H9 (cell line): ENCODE measurements around the gene POLR2A. TPM values are rescaled to one million over a fixed set of nuclear protein-coding genes. Genes with fewer than 3 reads are reported as not detected.

Experiments used
- DNase-seq: peaks from one replicate; pipeline ENCODE4 v3.0.0-alpha.2; 2017
- H2AFZ ChIP-seq: one replicate; pipeline ENCODE4 v1.6.1; 2013; ENCODE audit warnings: mild to moderate bottlenecking, low read length, control low read depth, moderate library complexity
- H2AK5ac ChIP-seq: 2 replicates; pipeline ENCODE4 v1.6.1; 2013; ENCODE audit warnings: low read length, control low read depth, mixed read lengths; ENCODE audit not compliant: insufficient read length
- H2BK120ac ChIP-seq: one replicate; pipeline ENCODE4 v1.6.1; 2013; ENCODE audit warnings: low read depth, mild to moderate bottlenecking, low read length, control low read depth, inconsistent platforms; ENCODE audit not compliant: poor library complexity, severe bottlenecking
- H2BK12ac ChIP-seq: 2 replicates; pipeline ENCODE4 v1.6.1; 2013; ENCODE audit warnings: low read length, control low read depth, mixed read lengths, low read depth; ENCODE audit not compliant: insufficient read length
- H2BK15ac ChIP-seq: 2 replicates; pipeline ENCODE4 v1.6.1; 2013; ENCODE audit warnings: low read depth, low read length, control low read depth
- H2BK20ac ChIP-seq: one replicate; pipeline ENCODE4 v1.6.1; 2013; ENCODE audit warnings: low read depth, mild to moderate bottlenecking, low read length, control low read depth, inconsistent platforms; ENCODE audit not compliant: poor library complexity, severe bottlenecking
- H2BK5ac ChIP-seq: 2 replicates; pipeline ENCODE4 v1.6.1; 2013; ENCODE audit warnings: low read length, control low read depth, mixed read lengths; ENCODE audit not compliant: insufficient read length
- H3K14ac ChIP-seq: 2 replicates; pipeline ENCODE4 v1.6.1; 2013; ENCODE audit warnings: low read length, control low read depth; ENCODE audit not compliant: insufficient read depth
- H3K18ac ChIP-seq: 2 replicates; pipeline ENCODE4 v1.6.1; 2013; ENCODE audit warnings: low read depth, mild to moderate bottlenecking, mixed read lengths, low read length, control low read depth; ENCODE audit not compliant: insufficient read length
- H3K23ac ChIP-seq: 2 replicates; pipeline ENCODE4 v1.6.1; 2013; ENCODE audit warnings: low read length, control low read depth, mixed read lengths, low read depth; ENCODE audit not compliant: insufficient read length
- H3K23me2 ChIP-seq: 2 replicates; pipeline ENCODE4 v1.6.1; 2013; ENCODE audit warnings: low read depth, mild to moderate bottlenecking, mixed read lengths, low read length, control low read depth; ENCODE audit not compliant: insufficient read length, poor library complexity, severe bottlenecking
- H3K27ac ChIP-seq: 2 replicates; pipeline ENCODE4 v1.5.1; 2013; ENCODE audit warnings: low read length, control low read depth, mixed read lengths, low read depth; ENCODE audit not compliant: insufficient read length
- H3K27me3 ChIP-seq: 2 replicates; pipeline ENCODE4 v1.6.1; 2013; ENCODE audit warnings: low read length, control low read depth, inconsistent platforms; ENCODE audit not compliant: insufficient read depth
- H3K4ac ChIP-seq: 2 replicates; pipeline ENCODE4 v1.6.1; 2013; ENCODE audit warnings: low read depth, mild to moderate bottlenecking, control low read depth, inconsistent platforms, low read length, moderate library complexity
- H3K4me1 ChIP-seq: 2 replicates; pipeline ENCODE4 v1.6.1; 2013; ENCODE audit warnings: low read length, control low read depth, inconsistent platforms; ENCODE audit not compliant: insufficient read depth
- H3K4me2 ChIP-seq: 2 replicates; pipeline ENCODE4 v1.6.1; 2013; ENCODE audit warnings: low read length, control low read depth, mixed read lengths; ENCODE audit not compliant: insufficient read length, insufficient read depth
- H3K56ac ChIP-seq: 2 replicates; pipeline ENCODE4 v1.6.1; 2013; ENCODE audit warnings: low read depth, mild to moderate bottlenecking, mixed read lengths, low read length, control low read depth; ENCODE audit not compliant: insufficient read length
- H3K79me1 ChIP-seq: 2 replicates; pipeline ENCODE4 v1.6.1; 2013; ENCODE audit warnings: low read depth, mild to moderate bottlenecking, moderate library complexity, low read length, control low read depth, inconsistent platforms; ENCODE audit not compliant: insufficient read depth, poor library complexity, severe bottlenecking
- H3K79me2 ChIP-seq: 2 replicates; pipeline ENCODE4 v1.6.1; 2013; ENCODE audit warnings: low read length, control low read depth, inconsistent platforms; ENCODE audit not compliant: insufficient read depth
- H3K9ac ChIP-seq: 2 replicates; pipeline ENCODE4 v1.6.1; 2013; ENCODE audit warnings: low read length, control low read depth, mixed read lengths; ENCODE audit not compliant: insufficient read length; ENCODE audit errors: extremely low read depth
- H3K9me3 ChIP-seq: one replicate; pipeline ENCODE4 v1.6.1; 2013; ENCODE audit warnings: low read depth, low read length, inconsistent platforms; ENCODE audit not compliant: control insufficient read depth
- H3T11ph ChIP-seq: one replicate; pipeline ENCODE4 v1.6.1; 2013; ENCODE audit warnings: mild to moderate bottlenecking, low read length, control low read depth, inconsistent platforms
- H4K20me1 ChIP-seq: one replicate; pipeline ENCODE4 v1.6.1; 2013; ENCODE audit not compliant: control insufficient read depth, insufficient read length, insufficient read depth
- H4K5ac ChIP-seq: 2 replicates; pipeline ENCODE4 v1.6.1; 2013; ENCODE audit warnings: low read depth, mild to moderate bottlenecking, mixed read lengths, low read length, control low read depth; ENCODE audit not compliant: insufficient read length
- H4K8ac ChIP-seq: replicated peaks from 2 replicates; pipeline ENCODE4 v1.6.1; 2013; ENCODE audit warnings: low read length, control low read depth, mixed read lengths, low read depth; ENCODE audit not compliant: insufficient read length
- H4K91ac ChIP-seq: 2 replicates; pipeline ENCODE4 v1.6.1; 2013; ENCODE audit warnings: low read depth, mild to moderate bottlenecking, moderate library complexity, mixed read lengths, low read length, control low read depth; ENCODE audit not compliant: insufficient read length
- H3K27ac Mint-ChIP-seq, 3 experiments: 2 replicates in 2 of 3; 3 replicates in 1 of 3; pipeline ENCODE4 v1.8.0; 2020 to 2021; ENCODE audit warnings: mixed read lengths in 3 of 3, mild to moderate bottlenecking in 1 of 3, moderate library complexity in 1 of 3
- H3K27me3 Mint-ChIP-seq: 2 replicates; pipeline ENCODE4 v1.8.0; 2021; ENCODE audit warnings: low read depth, mild to moderate bottlenecking, moderate library complexity, mixed read lengths
- H3K36me3 Mint-ChIP-seq, 3 experiments: 2 replicates in 2 of 3; 3 replicates in 1 of 3; pipeline ENCODE4 v1.8.0; 2020 to 2021; ENCODE audit warnings: low read depth in 3 of 3, mixed read lengths in 3 of 3; ENCODE audit not compliant: insufficient read depth in 1 of 3
- H3K4me1 Mint-ChIP-seq, 2 experiments: 2 replicates each; pipeline ENCODE4 v1.8.0; 2020; ENCODE audit warnings: mixed read lengths in 2 of 2
- H3K4me3 Mint-ChIP-seq, 2 experiments: 2 replicates in 1 of 2; 3 replicates in 1 of 2; pipeline ENCODE4 v1.8.0; 2020 to 2021; ENCODE audit warnings: mild to moderate bottlenecking in 2 of 2, mixed read lengths in 2 of 2, moderate library complexity in 1 of 2
- H3K9me3 Mint-ChIP-seq, 2 experiments: 2 replicates in 1 of 2; 3 replicates in 1 of 2; pipeline ENCODE4 v1.8.0; 2020; ENCODE audit warnings: mild to moderate bottlenecking in 2 of 2, mixed read lengths in 2 of 2, moderate library complexity in 1 of 2
- CTCF ChIP-seq: fragments of 200-600 bp; sonication (generic); conservative IDR thresholded peaks from 3 replicates; pipeline ENCODE4 v1.8.0; 2021; ENCODE audit warnings: antibody characterized with exemption, mild to moderate bottlenecking
- WGBS: extraction: QIAGEN DNeasy Blood & Tissue Kit; methylation state at CpG from one replicate; pipeline ENCODE4 v1.1.7; 2013; ENCODE audit warnings: missing lambda C conversion rate, low lambda C conversion rate, mixed read lengths; ENCODE audit not compliant: insufficient read length; ENCODE audit errors: extremely low coverage; 5-methylcytosine and 5-hydroxymethylcytosine counted together
- total RNA-seq: library from RNA; stranded (reverse); gene quantifications from 2 replicates; pipeline ENCODE4 v1.2.1, GENCODE V29; 2021

POLR2A gene
- total RNA-seq, 1 experiment from 2014 or later: 153 TPM

- H3K4me3 Mint-ChIP-seq: no peak overlapping the region
- no peak overlapping the region for H2BK120ac ChIP-seq
- no peak overlapping the region for H3K14ac ChIP-seq
- H4K8ac ChIP-seq: no peak overlapping the region
- no peak overlapping the region for H3K56ac ChIP-seq
- H3K36me3 Mint-ChIP-seq: peaks cover 57 to 95% (median 93%) of the 10 kb centered on the region in 3 experiments
- no peak overlapping the region for H3K18ac ChIP-seq
- H3K79me1 ChIP-seq: no peaks in the 10 kb centered on the region
- no peak overlapping the region for H3K27ac ChIP-seq
- no peak overlapping the region for H2BK5ac ChIP-seq
- no peak overlapping the region for H3K23ac ChIP-seq
- no peak overlapping the region for H2BK12ac ChIP-seq
- no peaks in the 10 kb centered on the region for H3K9me3 Mint-ChIP-seq
- TF ChIP-seq CTCF: no peak
- no CpG with 5 or more reads among the region's 9 CpGs for WGBS
- H3K9me3 ChIP-seq: no peaks in the 10 kb centered on the region
- no peaks in the 10 kb centered on the region for H3K27me3 Mint-ChIP-seq
- H3K27me3 ChIP-seq: no peaks in the 10 kb centered on the region
- H3K23me2 ChIP-seq: no peaks in the 10 kb centered on the region
- H2AK5ac ChIP-seq: no peak overlapping the region
- H4K5ac ChIP-seq: no peak overlapping the region
- no peak overlapping the region for H2AFZ ChIP-seq
- H3K27ac Mint-ChIP-seq: no peak overlapping the region
- H3K79me2 ChIP-seq: no peaks in the 10 kb centered on the region
- H2BK20ac ChIP-seq: no peak overlapping the region
- H3K4me2 ChIP-seq: no peak overlapping the region
- no peak overlapping the region for H4K91ac ChIP-seq
- no peak overlapping the region for H3T11ph ChIP-seq
- DNase-seq: no peak
- H2BK15ac ChIP-seq: no peak overlapping the region
- H4K20me1 ChIP-seq: no peaks in the 10 kb centered on the region
- H3K4ac ChIP-seq: no peak overlapping the region
- H3K9ac ChIP-seq: no peak overlapping the region
- no peaks in the 10 kb centered on the region for H3K4me1 Mint-ChIP-seq
- no peaks in the 10 kb centered on the region for H3K4me1 ChIP-seq
Measured at GRCh38 chr17:7508846-7509245, 24.7 kb downstream of the POLR2A start.
